SIG-M5 (cell line): ENCODE data around the gene OSBPL9.

ENCODE experiments used
- DNase-seq: peaks from one replicate; lab custom pipeline; 2025; lab: John Stamatoyannopoulos, UW

The OSBPL9 gene

GRCh38 chr1:51616903-51617708 lies at the start of gene OSBPL9:
Gene OSBPL9 (plus strand): TSS chr1:51617092. CDS start chr1:51617111, 19 bp downstream.
- peak; percentile 25 for DNase-seq

- no peak for DNase-seq
These were observed 49.2 kb upstream of the OSBPL9 start for GRCh38 chr1:51567653-51568052.

- DNase-seq = no peak
These were observed 48.5 kb upstream of the OSBPL9 start for GRCh38 chr1:51568231-51568935.

GRCh38 chr1:51569284-51570062 lies 47.4 kb upstream of the OSBPL9 start:
- DNase-seq = no peak

GRCh38 chr1:51570063-51570710 lies 46.7 kb upstream of the OSBPL9 start:
- no peak for DNase-seq

GRCh38 chr1:51572365-51572764 lies 44.5 kb upstream of the OSBPL9 start:
- no peak for DNase-seq

- DNase-seq = no peak
These were observed 42.1 kb upstream of the OSBPL9 start for GRCh38 chr1:51574796-51575195.

GRCh38 chr1:51575406-51576084 lies 41.3 kb upstream of the OSBPL9 start:
- no peak for DNase-seq

- DNase-seq = no peak
These were observed 40.8 kb upstream of the OSBPL9 start for GRCh38 chr1:51576085-51576444.

- DNase-seq = no peak
These were observed 40.0 kb upstream of the OSBPL9 start for GRCh38 chr1:51576923-51577322.

GRCh38 chr1:51578383-51579109 lies 38.3 kb upstream of the OSBPL9 start:
- no peak for DNase-seq

GRCh38 chr1:51581238-51581637 lies 35.7 kb upstream of the OSBPL9 start:
- DNase-seq = no peak

GRCh38 chr1:51583532-51583931 lies 33.4 kb upstream of the OSBPL9 start:
- no peak for DNase-seq

- DNase-seq = no peak
These were observed 32.9 kb upstream of the OSBPL9 start for GRCh38 chr1:51584021-51584420.

GRCh38 chr1:51592711-51593110 lies 24.2 kb upstream of the OSBPL9 start:
- no peak for DNase-seq

- no peak for DNase-seq
These were observed 22.2 kb upstream of the OSBPL9 start for GRCh38 chr1:51594716-51595115.

GRCh38 chr1:51600529-51600928 lies 16.4 kb upstream of the OSBPL9 start:
- DNase-seq = no peak

GRCh38 chr1:51600965-51601364 lies 15.9 kb upstream of the OSBPL9 start:
- no peak for DNase-seq

GRCh38 chr1:51605961-51606723 lies 10.8 kb upstream of the OSBPL9 start:
- DNase-seq = peak; percentile 20

GRCh38 chr1:51607681-51608095 lies 9.2 kb upstream of the OSBPL9 start:
- no peak for DNase-seq
